OCI-LY7 (cell line): Measurements from ENCODE around the gene RFNG.

ENCODE experiments used
- CTCF ChIP-seq: fragments of 200-600 bp; sonication (generic); conservative IDR thresholded peaks from 2 replicates; pipeline ENCODE4 v1.5.1; 2014; ENCODE audit warnings: mild to moderate bottlenecking, antibody characterized with exemption, low read length, moderate library complexity, mixed read lengths
- EZH2phosphoT487 ChIP-seq: fragments of 200-600 bp; sonication (generic); IDR thresholded peaks from 2 replicates; pipeline ENCODE4 v1.6.1; 2018; ENCODE audit warnings: low read depth, borderline replicate concordance, mild to moderate bottlenecking, mixed run types, antibody characterized with exemption, low read length, moderate library complexity, mixed read lengths

GRCh38 chr17:82059272-82060000, 7.8 kb upstream of the RFNG start:
- TF ChIP-seq CTCF (no peak), EZH2phosphoT487 (no peak)
